HEK293 (cell line): ENCODE data around the gene ZC3H8.

Experiments
- CTCF ChIA-PET: fragments of 350-600 bp; formaldehyde crosslinking; extraction: SDS; loops from one replicate; lab custom pipeline; 2021; ENCODE audit warnings: antibody characterized with exemption; lab: Yijun Ruan, JAX
- POLR2A ChIA-PET: fragments of 300-600 bp; formaldehyde crosslinking; extraction: SDS; loops from one replicate; lab custom pipeline; 2020; ENCODE audit warnings: antibody characterized with exemption, inconsistent platforms; lab: Yijun Ruan, JAX
- H3K27ac ChIP-seq: fragments of 200-500 bp; sonication (Bioruptor generic); 2 replicates; pipeline ENCODE4 v1.5.1; 2014; ENCODE audit warnings: low read depth, low read length, control low read depth, inconsistent platforms; ENCODE audit errors: extremely low read depth
- H3K36me3 ChIP-seq, 2 experiments: fragments of 200-500 bp in 1 of 2; sonication (Bioruptor generic) in 1 of 2; 1 replicate in 1 of 2; 2 replicates in 1 of 2; pipeline ENCODE4 v1.5.1; 2014 to 2017; ENCODE audit warnings: inconsistent platforms in 2 of 2, low read length in 2 of 2; ENCODE audit not compliant: control insufficient read depth in 2 of 2, insufficient read depth in 1 of 2
- H3K4me1 ChIP-seq: fragments of 200-500 bp; sonication (Bioruptor generic); 2 replicates; pipeline ENCODE4 v1.5.1; 2014; ENCODE audit warnings: mild to moderate bottlenecking, low read length, inconsistent platforms; ENCODE audit not compliant: control insufficient read depth, insufficient read depth
- H3K4me3 ChIP-seq: 2 replicates; pipeline ENCODE4 v1.5.1; 2011; ENCODE audit warnings: low read depth, mild to moderate bottlenecking, control low read depth, low read length, moderate library complexity
- H3K9me3 ChIP-seq: fragments of 200-500 bp; sonication (Bioruptor generic); 2 replicates; pipeline ENCODE4 v1.5.1; 2014; ENCODE audit warnings: low read depth, low read length, inconsistent platforms; ENCODE audit not compliant: control insufficient read depth, insufficient read depth
- BCL11B ChIP-seq: fragments of 450-650 bp; formaldehyde crosslinking; IDR thresholded peaks from 2 replicates; pipeline ENCODE4 v1.5.1; 2016; ENCODE audit warnings: low read depth, missing biosample characterization, missing genetic modification characterization
- ZBTB8A ChIP-seq: fragments of 450-650 bp; formaldehyde crosslinking; IDR thresholded peaks from 2 replicates; pipeline ENCODE4 v1.5.1; 2016; ENCODE audit warnings: missing biosample characterization, missing genetic modification characterization
- ZFHX2 ChIP-seq: fragments of 450-650 bp; formaldehyde crosslinking; conservative IDR thresholded peaks from 2 replicates; pipeline ENCODE4 v1.5.1; 2016; ENCODE audit warnings: missing biosample characterization, missing genetic modification characterization
- ZFP3 ChIP-seq: fragments of 450-650 bp; formaldehyde crosslinking; IDR thresholded peaks from 2 replicates; pipeline ENCODE4 v1.5.1; 2016; ENCODE audit warnings: low read depth, missing biosample characterization, missing genetic modification characterization
- ZFP37 ChIP-seq: fragments of 450-650 bp; formaldehyde crosslinking; IDR thresholded peaks from 2 replicates; pipeline ENCODE4 v1.5.1; 2016; ENCODE audit warnings: missing biosample characterization, missing genetic modification characterization
- ZIC2 ChIP-seq: fragments of 450-650 bp; formaldehyde crosslinking; IDR thresholded peaks from 2 replicates; pipeline ENCODE4 v1.5.1; 2016; ENCODE audit warnings: missing biosample characterization, missing genetic modification characterization
- ZNF114 ChIP-seq: fragments of 450-650 bp; formaldehyde crosslinking; IDR thresholded peaks from 2 replicates; pipeline ENCODE4 v1.5.0; 2017; ENCODE audit warnings: missing biosample characterization, missing genetic modification characterization
- ZNF169 ChIP-seq: fragments of 450-650 bp; formaldehyde crosslinking; IDR thresholded peaks from 2 replicates; pipeline ENCODE4 v1.5.1; 2016; ENCODE audit warnings: missing biosample characterization, missing genetic modification characterization
- ZNF211 ChIP-seq: fragments of 450-650 bp; formaldehyde crosslinking; IDR thresholded peaks from 2 replicates; pipeline ENCODE4 v1.5.1; 2016; ENCODE audit warnings: low read depth, missing biosample characterization, missing genetic modification characterization
- ZNF23 ChIP-seq: fragments of 450-650 bp; formaldehyde crosslinking; IDR thresholded peaks from 2 replicates; pipeline ENCODE4 v1.5.1; 2016; ENCODE audit warnings: missing biosample characterization, missing genetic modification characterization, borderline replicate concordance
- ZNF350 ChIP-seq: fragments of 450-650 bp; formaldehyde crosslinking; IDR thresholded peaks from 2 replicates; pipeline ENCODE4 v1.5.0; 2017; ENCODE audit warnings: missing biosample characterization, mild to moderate bottlenecking, missing genetic modification characterization
- ZNF510 ChIP-seq: fragments of 450-650 bp; formaldehyde crosslinking; IDR thresholded peaks from 2 replicates; pipeline ENCODE4 v1.5.1; 2018; ENCODE audit warnings: mild to moderate bottlenecking, missing genetic modification characterization, missing biosample characterization; ENCODE audit not compliant: insufficient replicate concordance
- ZNF555 ChIP-seq: fragments of 450-650 bp; formaldehyde crosslinking; conservative IDR thresholded peaks from 2 replicates; pipeline ENCODE4 v1.5.1; 2017; ENCODE audit warnings: missing biosample characterization, mild to moderate bottlenecking, missing genetic modification characterization, inconsistent platforms
- ZNF670 ChIP-seq: fragments of 450-650 bp; formaldehyde crosslinking; IDR thresholded peaks from 2 replicates; pipeline ENCODE4 v1.5.1; 2016; ENCODE audit warnings: missing biosample characterization, missing genetic modification characterization, low read depth
- ZSCAN16 ChIP-seq: fragments of 450-650 bp; formaldehyde crosslinking; IDR thresholded peaks from 2 replicates; pipeline ENCODE4 v1.5.1; 2016; ENCODE audit warnings: missing biosample characterization, missing genetic modification characterization
- TF ChIP-seq, protein P1 (sequence below): fragments of 450-650 bp; formaldehyde crosslinking; IDR thresholded peaks from 2 replicates; pipeline ENCODE4 v1.5.1; 2016; ENCODE audit warnings: missing biosample characterization, missing genetic modification characterization
- TF ChIP-seq, protein P2 (sequence below): fragments of 450-650 bp; formaldehyde crosslinking; IDR thresholded peaks from 2 replicates; pipeline ENCODE4 v1.5.1; 2016; ENCODE audit warnings: missing biosample characterization, missing genetic modification characterization, low read depth
- TF ChIP-seq, protein P3 (sequence below): fragments of 450-650 bp; formaldehyde crosslinking; IDR thresholded peaks from 2 replicates; pipeline ENCODE4 v1.5.1; 2016; ENCODE audit warnings: missing biosample characterization, missing genetic modification characterization
- TF ChIP-seq, protein P4 (sequence below): fragments of 450-650 bp; formaldehyde crosslinking; IDR thresholded peaks from 2 replicates; pipeline ENCODE4 v1.5.1; 2017; ENCODE audit warnings: missing biosample characterization, missing genetic modification characterization
- TF ChIP-seq, protein P5 (sequence below): fragments of 450-650 bp; formaldehyde crosslinking; IDR thresholded peaks from 2 replicates; pipeline ENCODE4 v1.5.1; 2017; ENCODE audit warnings: missing biosample characterization, mild to moderate bottlenecking, missing genetic modification characterization, moderate library complexity
- TF ChIP-seq, protein P6 (sequence below): fragments of 450-650 bp; formaldehyde crosslinking; IDR thresholded peaks from 2 replicates; pipeline ENCODE4 v1.5.1; 2016; ENCODE audit warnings: missing biosample characterization, missing genetic modification characterization
- TF ChIP-seq, protein P7 (sequence below): fragments of 450-650 bp; formaldehyde crosslinking; IDR thresholded peaks from 2 replicates; pipeline ENCODE4 v1.5.1; 2016; ENCODE audit warnings: missing biosample characterization, missing genetic modification characterization

The ZC3H8 gene

DNA sequence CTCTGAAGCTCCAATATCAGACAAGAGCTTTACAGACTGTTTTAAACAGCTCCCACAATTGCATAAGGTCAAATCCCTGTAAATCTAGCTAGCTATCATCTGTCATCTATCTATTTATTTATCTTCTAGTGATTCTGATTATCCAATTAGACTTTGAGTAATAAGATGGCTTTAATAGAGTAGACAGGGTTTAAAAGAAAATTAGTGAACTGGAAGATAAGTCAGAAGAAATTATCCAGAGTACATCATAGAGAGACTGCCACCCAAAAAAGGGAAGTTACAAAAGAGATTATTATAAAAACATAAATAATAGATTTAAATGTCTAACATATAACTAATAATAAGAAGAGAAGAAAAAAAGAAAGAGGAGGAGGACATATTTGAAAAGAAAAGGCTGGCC lies 8.0 kb upstream of the ZC3H8 start:
- no peaks in the 10 kb centered on the region for H3K4me1 ChIP-seq
- POLR2A ChIA-PET, result no interaction called here
- no peaks in the 10 kb centered on the region for H3K36me3 ChIP-seq
- no peak for TF ChIP-seq ZNF670 (tag by site-specific recombination)
- TF ChIP-seq, protein P1, sequence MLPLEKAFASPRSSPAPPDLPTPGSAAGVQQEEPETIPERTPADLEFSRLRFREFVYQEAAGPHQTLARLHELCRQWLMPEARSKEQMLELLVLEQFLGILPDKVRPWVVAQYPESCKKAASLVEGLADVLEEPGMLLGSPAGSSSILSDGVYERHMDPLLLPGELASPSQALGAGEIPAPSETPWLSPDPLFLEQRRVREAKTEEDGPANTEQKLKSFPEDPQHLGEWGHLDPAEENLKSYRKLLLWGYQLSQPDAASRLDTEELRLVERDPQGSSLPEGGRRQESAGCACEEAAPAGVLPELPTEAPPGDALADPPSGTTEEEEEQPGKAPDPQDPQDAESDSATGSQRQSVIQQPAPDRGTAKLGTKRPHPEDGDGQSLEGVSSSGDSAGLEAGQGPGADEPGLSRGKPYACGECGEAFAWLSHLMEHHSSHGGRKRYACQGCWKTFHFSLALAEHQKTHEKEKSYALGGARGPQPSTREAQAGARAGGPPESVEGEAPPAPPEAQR (tag by site-specific recombination), result no peak
- TF ChIP-seq, all 188 proteins: peak for 0
- no peak overlapping the region for H3K27ac ChIP-seq
- CTCF ChIA-PET, result interaction anchor here (0.6 kb wide), 1 partner anchor 70 kb away, joined by 6 read pairs; no protein-coding TSS in a partner anchor
- H3K4me3 ChIP-seq, result no peak overlapping the region
- no peaks in the 10 kb centered on the region; the same call in 1 of the 2 replicates for H3K9me3 ChIP-seq

DNA sequence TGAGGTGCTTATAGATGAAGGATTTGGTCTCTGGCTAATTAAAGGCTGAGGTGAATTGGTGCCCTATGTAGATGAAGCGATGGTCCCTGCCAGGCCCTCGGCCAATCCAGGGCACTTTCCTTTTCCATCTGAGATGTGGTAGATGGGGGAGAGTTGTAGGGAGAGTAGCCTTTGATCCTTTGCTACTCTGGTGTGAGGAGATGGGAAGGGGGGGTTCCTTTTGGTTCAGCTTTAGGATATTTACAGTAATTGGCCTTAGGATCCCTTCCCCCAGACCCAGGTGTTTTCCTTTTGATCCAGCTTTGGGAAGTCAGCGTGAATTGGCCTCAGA lies 5.4 kb upstream of the ZC3H8 start:
- POLR2A ChIA-PET, result no interaction called here
- CTCF ChIA-PET, result interaction anchor here (0.5 to 2.2 kb wide), 12 partner anchors 9 to 224 kb away, joined by 3 to 6 read pairs (median 4); no protein-coding TSS in a partner anchor

More for the DNA sequence above, 5.4 kb upstream of the ZC3H8 start:
- Histone ChIP-seq H3K36me3 (no peaks in the 10 kb centered on the region), H3K27ac (no peak overlapping the region), H3K4me3 (no peak overlapping the region), H3K4me1 (no peaks in the 10 kb centered on the region), H3K9me3 (no peaks in the 10 kb centered on the region; the same call in 1 of the 2 replicates)
- TF ChIP-seq ZFP37 (tag by site-specific recombination), result no peak
- TF ChIP-seq, protein P2, sequence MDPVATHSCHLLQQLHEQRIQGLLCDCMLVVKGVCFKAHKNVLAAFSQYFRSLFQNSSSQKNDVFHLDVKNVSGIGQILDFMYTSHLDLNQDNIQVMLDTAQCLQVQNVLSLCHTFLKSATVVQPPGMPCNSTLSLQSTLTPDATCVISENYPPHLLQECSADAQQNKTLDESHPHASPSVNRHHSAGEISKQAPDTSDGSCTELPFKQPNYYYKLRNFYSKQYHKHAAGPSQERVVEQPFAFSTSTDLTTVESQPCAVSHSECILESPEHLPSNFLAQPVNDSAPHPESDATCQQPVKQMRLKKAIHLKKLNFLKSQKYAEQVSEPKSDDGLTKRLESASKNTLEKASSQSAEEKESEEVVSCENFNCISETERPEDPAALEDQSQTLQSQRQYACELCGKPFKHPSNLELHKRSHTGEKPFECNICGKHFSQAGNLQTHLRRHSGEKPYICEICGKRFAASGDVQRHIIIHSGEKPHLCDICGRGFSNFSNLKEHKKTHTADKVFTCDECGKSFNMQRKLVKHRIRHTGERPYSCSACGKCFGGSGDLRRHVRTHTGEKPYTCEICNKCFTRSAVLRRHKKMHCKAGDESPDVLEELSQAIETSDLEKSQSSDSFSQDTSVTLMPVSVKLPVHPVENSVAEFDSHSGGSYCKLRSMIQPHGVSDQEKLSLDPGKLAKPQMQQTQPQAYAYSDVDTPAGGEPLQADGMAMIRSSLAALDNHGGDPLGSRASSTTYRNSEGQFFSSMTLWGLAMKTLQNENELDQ, result no peak
- TF ChIP-seq, protein P3, sequence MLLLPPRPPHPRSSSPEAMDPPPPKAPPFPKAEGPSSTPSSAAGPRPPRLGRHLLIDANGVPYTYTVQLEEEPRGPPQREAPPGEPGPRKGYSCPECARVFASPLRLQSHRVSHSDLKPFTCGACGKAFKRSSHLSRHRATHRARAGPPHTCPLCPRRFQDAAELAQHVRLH (tag by site-specific recombination), result no peak
- no peak for TF ChIP-seq ZFP3
- no peak for TF ChIP-seq ZBTB8A (tag by site-specific recombination)
- no peak for TF ChIP-seq ZNF510 (tag by site-specific recombination)
- no peak for TF ChIP-seq ZNF23
- TF ChIP-seq, protein P4, sequence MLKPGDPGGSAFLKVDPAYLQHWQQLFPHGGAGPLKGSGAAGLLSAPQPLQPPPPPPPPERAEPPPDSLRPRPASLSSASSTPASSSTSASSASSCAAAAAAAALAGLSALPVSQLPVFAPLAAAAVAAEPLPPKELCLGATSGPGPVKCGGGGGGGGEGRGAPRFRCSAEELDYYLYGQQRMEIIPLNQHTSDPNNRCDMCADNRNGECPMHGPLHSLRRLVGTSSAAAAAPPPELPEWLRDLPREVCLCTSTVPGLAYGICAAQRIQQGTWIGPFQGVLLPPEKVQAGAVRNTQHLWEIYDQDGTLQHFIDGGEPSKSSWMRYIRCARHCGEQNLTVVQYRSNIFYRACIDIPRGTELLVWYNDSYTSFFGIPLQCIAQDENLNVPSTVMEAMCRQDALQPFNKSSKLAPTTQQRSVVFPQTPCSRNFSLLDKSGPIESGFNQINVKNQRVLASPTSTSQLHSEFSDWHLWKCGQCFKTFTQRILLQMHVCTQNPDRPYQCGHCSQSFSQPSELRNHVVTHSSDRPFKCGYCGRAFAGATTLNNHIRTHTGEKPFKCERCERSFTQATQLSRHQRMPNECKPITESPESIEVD (tag by site-specific recombination), result no peak
- TF ChIP-seq ZNF169, result no peak
- no peak for TF ChIP-seq ZNF350 (tag by site-specific recombination)
- TF ChIP-seq, protein P5, sequence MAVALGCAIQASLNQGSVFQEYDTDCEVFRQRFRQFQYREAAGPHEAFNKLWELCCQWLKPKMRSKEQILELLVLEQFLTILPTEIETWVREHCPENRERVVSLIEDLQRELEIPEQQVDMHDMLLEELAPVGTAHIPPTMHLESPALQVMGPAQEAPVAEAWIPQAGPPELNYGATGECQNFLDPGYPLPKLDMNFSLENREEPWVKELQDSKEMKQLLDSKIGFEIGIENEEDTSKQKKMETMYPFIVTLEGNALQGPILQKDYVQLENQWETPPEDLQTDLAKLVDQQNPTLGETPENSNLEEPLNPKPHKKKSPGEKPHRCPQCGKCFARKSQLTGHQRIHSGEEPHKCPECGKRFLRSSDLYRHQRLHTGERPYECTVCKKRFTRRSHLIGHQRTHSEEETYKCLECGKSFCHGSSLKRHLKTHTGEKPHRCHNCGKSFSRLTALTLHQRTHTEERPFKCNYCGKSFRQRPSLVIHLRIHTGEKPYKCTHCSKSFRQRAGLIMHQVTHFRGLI (tag by site-specific recombination), result no peak
- TF ChIP-seq ZSCAN16 (tag by site-specific recombination), result no peak
- TF ChIP-seq ZNF114, result no peak
- TF ChIP-seq, protein P6, sequence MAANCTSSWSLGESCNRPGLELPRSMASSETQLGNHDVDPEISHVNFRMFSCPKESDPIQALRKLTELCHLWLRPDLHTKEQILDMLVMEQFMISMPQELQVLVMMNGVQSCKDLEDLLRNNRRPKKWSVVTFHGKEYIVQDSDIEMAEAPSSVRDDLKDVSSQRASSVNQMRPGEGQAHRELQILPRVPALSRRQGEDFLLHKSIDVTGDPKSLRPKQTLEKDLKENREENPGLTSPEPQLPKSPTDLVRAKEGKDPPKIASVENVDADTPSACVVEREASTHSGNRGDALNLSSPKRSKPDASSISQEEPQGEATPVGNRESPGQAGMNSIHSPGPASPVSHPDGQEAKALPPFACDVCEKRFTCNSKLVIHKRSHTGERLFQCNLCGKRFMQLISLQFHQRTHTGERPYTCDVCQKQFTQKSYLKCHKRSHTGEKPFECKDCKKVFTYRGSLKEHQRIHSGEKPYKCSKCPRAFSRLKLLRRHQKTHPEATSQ (tag by site-specific recombination), result no peak
- no peak for TF ChIP-seq ZFHX2 (tag by site-specific recombination)
- TF ChIP-seq BCL11B (tag by site-specific recombination), result no peak
- no peak for TF ChIP-seq ZNF211 (tag by site-specific recombination)
- TF ChIP-seq ZIC2 (tag by site-specific recombination), result no peak
- no peak for TF ChIP-seq ZNF555 (tag by site-specific recombination)
- TF ChIP-seq, protein P7, sequence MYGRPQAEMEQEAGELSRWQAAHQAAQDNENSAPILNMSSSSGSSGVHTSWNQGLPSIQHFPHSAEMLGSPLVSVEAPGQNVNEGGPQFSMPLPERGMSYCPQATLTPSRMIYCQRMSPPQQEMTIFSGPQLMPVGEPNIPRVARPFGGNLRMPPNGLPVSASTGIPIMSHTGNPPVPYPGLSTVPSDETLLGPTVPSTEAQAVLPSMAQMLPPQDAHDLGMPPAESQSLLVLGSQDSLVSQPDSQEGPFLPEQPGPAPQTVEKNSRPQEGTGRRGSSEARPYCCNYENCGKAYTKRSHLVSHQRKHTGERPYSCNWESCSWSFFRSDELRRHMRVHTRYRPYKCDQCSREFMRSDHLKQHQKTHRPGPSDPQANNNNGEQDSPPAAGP, result no peak
